ENCODE data around the gene HIVEP1. TPM values are rescaled to one million over a fixed set of nuclear protein-coding genes. Genes with fewer than 3 reads are reported as not detected.
A peak's percentile ranks its signal among the peaks of the same experiment; 100 is the strongest.

The HIVEP1 gene
- total RNA-seq, 1 experiment from 2014 or later: 24.3 TPM

GRCh38 chr6:12081771-12082170, 69.7 kb downstream of the HIVEP1 start:
- Mint-ChIP-seq H3K27ac (peak overlapping the region; percentile 21), H3K4me3 (no peak overlapping the region), H3K36me3 (no peaks in the 10 kb centered on the region), H3K4me1 (peaks cover 43% of the 10 kb centered on the region), H3K9me3 (no peaks in the 10 kb centered on the region), H3K27me3 (ENCODE audit: low read depth) (no peaks in the 10 kb centered on the region)
- TF ChIP-seq TEAD4 (CRISPR knock-in tag; IDR thresholded peaks at IDR 0.05) (no peak), MYBL2 (CRISPR knock-in tag; IDR thresholded peaks at IDR 0.05) (no peak), ZNF317 (CRISPR knock-in tag; IDR thresholded peaks at IDR 0.05; ENCODE audit: borderline replicate concordance, low read depth) (no peak), NR1H2 (CRISPR knock-in tag; IDR thresholded peaks at IDR 0.05) (no peak), ZNF138 (CRISPR knock-in tag; conservative IDR thresholded peaks at IDR 0.05) (no peak), TCF7 (CRISPR knock-in tag; IDR thresholded peaks at IDR 0.05; ENCODE audit: low read depth) (no peak), NR3C1 (CRISPR knock-in tag; conservative IDR thresholded peaks at IDR 0.05; ENCODE audit: low read depth) (no peak), ZNF425 (CRISPR knock-in tag; conservative IDR thresholded peaks at IDR 0.05) (no peak), SP1 (CRISPR knock-in tag; conservative IDR thresholded peaks at IDR 0.05) (no peak)
- TF ChIP-seq, protein P1, sequence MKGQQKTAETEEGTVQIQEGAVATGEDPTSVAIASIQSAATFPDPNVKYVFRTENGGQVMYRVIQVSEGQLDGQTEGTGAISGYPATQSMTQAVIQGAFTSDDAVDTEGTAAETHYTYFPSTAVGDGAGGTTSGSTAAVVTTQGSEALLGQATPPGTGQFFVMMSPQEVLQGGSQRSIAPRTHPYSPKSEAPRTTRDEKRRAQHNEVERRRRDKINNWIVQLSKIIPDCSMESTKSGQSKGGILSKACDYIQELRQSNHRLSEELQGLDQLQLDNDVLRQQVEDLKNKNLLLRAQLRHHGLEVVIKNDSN (CRISPR knock-in tag; IDR thresholded peaks at IDR 0.05): no peak
- TF ChIP-seq, protein P2, sequence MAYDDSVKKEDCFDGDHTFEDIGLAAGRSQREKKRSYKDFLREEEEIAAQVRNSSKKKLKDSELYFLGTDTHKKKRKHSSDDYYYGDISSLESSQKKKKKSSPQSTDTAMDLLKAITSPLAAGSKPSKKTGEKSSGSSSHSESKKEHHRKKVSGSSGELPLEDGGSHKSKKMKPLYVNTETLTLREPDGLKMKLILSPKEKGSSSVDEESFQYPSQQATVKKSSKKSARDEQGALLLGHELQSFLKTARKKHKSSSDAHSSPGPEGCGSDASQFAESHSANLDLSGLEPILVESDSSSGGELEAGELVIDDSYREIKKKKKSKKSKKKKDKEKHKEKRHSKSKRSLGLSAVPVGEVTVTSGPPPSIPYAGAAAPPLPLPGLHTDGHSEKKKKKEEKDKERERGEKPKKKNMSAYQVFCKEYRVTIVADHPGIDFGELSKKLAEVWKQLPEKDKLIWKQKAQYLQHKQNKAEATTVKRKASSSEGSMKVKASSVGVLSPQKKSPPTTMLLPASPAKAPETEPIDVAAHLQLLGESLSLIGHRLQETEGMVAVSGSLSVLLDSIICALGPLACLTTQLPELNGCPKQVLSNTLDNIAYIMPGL (CRISPR knock-in tag; IDR thresholded peaks at IDR 0.05): no peak
- DNase-seq (ENCODE audit: low spot score) (no peak), ATAC-seq (peak; percentile 45)
- ChIA-PET CTCF (no interaction called here), POLR2A (no interaction called here)

DNA sequence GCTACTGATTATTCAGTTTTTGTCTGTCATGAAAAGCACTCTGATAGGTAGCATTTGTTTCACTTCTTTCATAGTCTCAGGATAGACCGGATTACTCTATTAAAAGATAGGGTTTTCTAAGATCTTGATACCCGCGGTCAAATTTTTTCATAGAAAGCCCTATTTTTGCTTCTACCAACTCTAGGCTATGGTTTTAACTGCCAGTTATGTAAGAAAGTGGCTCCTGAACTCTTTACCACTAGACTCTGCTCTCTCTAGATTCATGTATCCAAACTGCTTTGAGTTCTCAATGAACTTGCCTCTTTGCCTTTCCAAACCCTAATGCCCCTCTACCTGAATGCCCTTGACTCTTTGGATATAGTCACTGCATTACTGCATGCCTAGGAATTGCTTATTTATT, 70.3 kb downstream of the HIVEP1 start:
- no peaks in the 10 kb centered on the region for H3K36me3 Mint-ChIP-seq
- TF ChIP-seq NR3C1 (CRISPR knock-in tag; conservative IDR thresholded peaks at IDR 0.05; ENCODE audit: low read depth) (no peak), NFE2L1 (CRISPR knock-in tag; IDR thresholded peaks at IDR 0.05) (no peak), EMX1 (CRISPR knock-in tag; IDR thresholded peaks at IDR 0.05) (no peak), ETV6 (CRISPR knock-in tag; IDR thresholded peaks at IDR 0.05) (no peak), ZNF219 (CRISPR knock-in tag; IDR thresholded peaks at IDR 0.05; ENCODE audit: borderline replicate concordance) (no peak), ARID4B (CRISPR knock-in tag; IDR thresholded peaks at IDR 0.05; ENCODE audit: borderline replicate concordance) (no peak), TP53 (CRISPR knock-in tag; IDR thresholded peaks at IDR 0.05) (no peak), CBFB (CRISPR knock-in tag; IDR thresholded peaks at IDR 0.05; ENCODE audit: low read depth) (no peak), ZNF232 (CRISPR knock-in tag; IDR thresholded peaks at IDR 0.05) (no peak)
- H3K27me3 Mint-ChIP-seq (ENCODE audit: low read depth): no peaks in the 10 kb centered on the region
- H3K9me3 Mint-ChIP-seq: no peaks in the 10 kb centered on the region
- no peak overlapping the region for H3K4me3 Mint-ChIP-seq
- peak overlapping the region; percentile 67; the same call in 1 of the 2 replicates for H3K27ac Mint-ChIP-seq
- ATAC-seq (no peak), DNase-seq (ENCODE audit: low spot score) (no peak)
- peaks cover 44% of the 10 kb centered on the region for H3K4me1 Mint-ChIP-seq
- POLR2A ChIA-PET: no interaction called here
- CTCF ChIA-PET: no interaction called here

All from WTC11 (cell line).